H1 (cell line): ENCODE results near the gene DLX4.

Experiments
- CREB1 ChIP-seq: IDR thresholded peaks from 2 replicates; pipeline ENCODE4 v1.6.1; 2012; ENCODE audit warnings: inconsistent platforms
- JUND ChIP-seq: IDR thresholded peaks from 2 replicates; pipeline ENCODE4 v1.6.1; 2011; ENCODE audit warnings: mild to moderate bottlenecking, improper control_type of control experiment, low read length
- POLR2A ChIP-seq, 2 experiments: IDR thresholded peaks; 1 replicate in 1 of 2; 2 replicates in 1 of 2; pipeline ENCODE4 v1.6.1; 2011; ENCODE audit warnings: low read depth in 2 of 2, low read length in 2 of 2, mild to moderate bottlenecking in 2 of 2; ENCODE audit errors: control extremely low read depth in 1 of 2
- RNF2 ChIP-seq: fragments of 200-900, 300-1000 bp; sonication (generic); IDR thresholded peaks from 2 replicates; pipeline ENCODE4 v1.7.1; 2016; ENCODE audit warnings: borderline replicate concordance, low read depth, mild to moderate bottlenecking, antibody characterized with exemption, low read length; ENCODE audit not compliant: poor library complexity, severe bottlenecking; ENCODE audit errors: missing control alignments
- TAF1 ChIP-seq: IDR thresholded peaks from 2 replicates; pipeline ENCODE4 v1.6.1; 2011; ENCODE audit warnings: mild to moderate bottlenecking, low read depth, low read length
- TBP ChIP-seq: IDR thresholded peaks from 2 replicates; pipeline ENCODE4 v1.6.1; 2011; ENCODE audit warnings: low read depth, low read length, improper control_type of control experiment
- YY1 ChIP-seq: IDR thresholded peaks from 2 replicates; pipeline ENCODE4 v1.6.1; 2011; ENCODE audit warnings: low read depth, mild to moderate bottlenecking, low read length
- TF ChIP-seq, protein P1 (sequence below): IDR thresholded peaks from 2 replicates; pipeline ENCODE4 v1.6.1; 2011; ENCODE audit warnings: low read depth, mild to moderate bottlenecking, low read length; ENCODE audit not compliant: insufficient read depth
- TF ChIP-seq, protein P2 (sequence below), 3 experiments: IDR thresholded peaks; 1 replicate in 2 of 3; 2 replicates in 1 of 3; pipeline versions ENCODE4 v1.5.1 to v1.6.1; 2011; ENCODE audit warnings: low read length in 3 of 3, mild to moderate bottlenecking in 3 of 3, inconsistent platforms in 2 of 3, low read depth in 1 of 3, moderate library complexity in 1 of 3; ENCODE audit not compliant: insufficient read depth in 1 of 3; ENCODE audit errors: control extremely low read depth in 1 of 3
- TF ChIP-seq, protein P3 (sequence below): IDR thresholded peaks from 2 replicates; pipeline ENCODE4 v1.6.1; 2012; ENCODE audit warnings: inconsistent platforms
- TF ChIP-seq, protein P4 (sequence below): IDR thresholded peaks from 2 replicates; pipeline ENCODE4 v1.6.1; 2012; ENCODE audit warnings: low read length, inconsistent platforms
- TF ChIP-seq, protein P5 (sequence below): IDR thresholded peaks from 2 replicates; pipeline ENCODE4 v1.6.1; 2012; ENCODE audit warnings: inconsistent platforms

DNA sequence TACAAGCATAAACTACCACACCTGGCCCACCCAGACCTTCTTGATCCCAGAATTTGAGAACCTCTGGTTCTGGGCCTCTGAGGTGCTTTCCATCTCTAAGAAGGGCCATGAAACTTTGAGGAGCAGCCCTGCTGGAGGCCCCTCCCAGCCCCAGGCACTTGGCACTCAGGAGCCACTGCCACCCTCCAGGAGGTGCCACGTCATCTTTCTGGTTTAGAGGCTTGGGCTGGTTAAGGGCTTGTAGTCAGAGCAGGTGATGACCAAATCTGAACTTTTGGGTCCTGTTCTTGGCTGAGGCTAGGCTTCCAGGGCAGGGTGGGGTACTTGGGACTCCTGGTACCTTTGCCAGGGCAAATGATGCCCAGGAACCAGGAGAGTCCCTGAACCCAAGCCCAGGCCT is 13.8 kb upstream of the DLX4 start:
- TF ChIP-seq, protein P1, sequence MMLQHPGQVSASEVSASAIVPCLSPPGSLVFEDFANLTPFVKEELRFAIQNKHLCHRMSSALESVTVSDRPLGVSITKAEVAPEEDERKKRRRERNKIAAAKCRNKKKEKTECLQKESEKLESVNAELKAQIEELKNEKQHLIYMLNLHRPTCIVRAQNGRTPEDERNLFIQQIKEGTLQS, result no peak
- TF ChIP-seq, protein P2, sequence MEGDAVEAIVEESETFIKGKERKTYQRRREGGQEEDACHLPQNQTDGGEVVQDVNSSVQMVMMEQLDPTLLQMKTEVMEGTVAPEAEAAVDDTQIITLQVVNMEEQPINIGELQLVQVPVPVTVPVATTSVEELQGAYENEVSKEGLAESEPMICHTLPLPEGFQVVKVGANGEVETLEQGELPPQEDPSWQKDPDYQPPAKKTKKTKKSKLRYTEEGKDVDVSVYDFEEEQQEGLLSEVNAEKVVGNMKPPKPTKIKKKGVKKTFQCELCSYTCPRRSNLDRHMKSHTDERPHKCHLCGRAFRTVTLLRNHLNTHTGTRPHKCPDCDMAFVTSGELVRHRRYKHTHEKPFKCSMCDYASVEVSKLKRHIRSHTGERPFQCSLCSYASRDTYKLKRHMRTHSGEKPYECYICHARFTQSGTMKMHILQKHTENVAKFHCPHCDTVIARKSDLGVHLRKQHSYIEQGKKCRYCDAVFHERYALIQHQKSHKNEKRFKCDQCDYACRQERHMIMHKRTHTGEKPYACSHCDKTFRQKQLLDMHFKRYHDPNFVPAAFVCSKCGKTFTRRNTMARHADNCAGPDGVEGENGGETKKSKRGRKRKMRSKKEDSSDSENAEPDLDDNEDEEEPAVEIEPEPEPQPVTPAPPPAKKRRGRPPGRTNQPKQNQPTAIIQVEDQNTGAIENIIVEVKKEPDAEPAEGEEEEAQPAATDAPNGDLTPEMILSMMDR (IDR thresholded peaks at IDR 0.05; ENCODE audit: control extremely low read depth in 1 of 3, insufficient read depth in 1 of 3, low read depth in 1 of 3, low read length in 3 of 3), result no peak
- TF ChIP-seq CREB1, result no peak
- no peak for TF ChIP-seq RNF2
- TF ChIP-seq JUND, result no peak
- no peak for TF ChIP-seq YY1
- TF ChIP-seq, protein P3, sequence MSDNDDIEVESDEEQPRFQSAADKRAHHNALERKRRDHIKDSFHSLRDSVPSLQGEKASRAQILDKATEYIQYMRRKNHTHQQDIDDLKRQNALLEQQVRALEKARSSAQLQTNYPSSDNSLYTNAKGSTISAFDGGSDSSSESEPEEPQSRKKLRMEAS, result no peak
- TF ChIP-seq, protein P4, sequence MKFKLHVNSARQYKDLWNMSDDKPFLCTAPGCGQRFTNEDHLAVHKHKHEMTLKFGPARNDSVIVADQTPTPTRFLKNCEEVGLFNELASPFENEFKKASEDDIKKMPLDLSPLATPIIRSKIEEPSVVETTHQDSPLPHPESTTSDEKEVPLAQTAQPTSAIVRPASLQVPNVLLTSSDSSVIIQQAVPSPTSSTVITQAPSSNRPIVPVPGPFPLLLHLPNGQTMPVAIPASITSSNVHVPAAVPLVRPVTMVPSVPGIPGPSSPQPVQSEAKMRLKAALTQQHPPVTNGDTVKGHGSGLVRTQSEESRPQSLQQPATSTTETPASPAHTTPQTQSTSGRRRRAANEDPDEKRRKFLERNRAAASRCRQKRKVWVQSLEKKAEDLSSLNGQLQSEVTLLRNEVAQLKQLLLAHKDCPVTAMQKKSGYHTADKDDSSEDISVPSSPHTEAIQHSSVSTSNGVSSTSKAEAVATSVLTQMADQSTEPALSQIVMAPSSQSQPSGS, result no peak
- TF ChIP-seq, protein P5, sequence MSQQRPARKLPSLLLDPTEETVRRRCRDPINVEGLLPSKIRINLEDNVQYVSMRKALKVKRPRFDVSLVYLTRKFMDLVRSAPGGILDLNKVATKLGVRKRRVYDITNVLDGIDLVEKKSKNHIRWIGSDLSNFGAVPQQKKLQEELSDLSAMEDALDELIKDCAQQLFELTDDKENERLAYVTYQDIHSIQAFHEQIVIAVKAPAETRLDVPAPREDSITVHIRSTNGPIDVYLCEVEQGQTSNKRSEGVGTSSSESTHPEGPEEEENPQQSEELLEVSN, result no peak
- no peak for TF ChIP-seq TAF1
- TF ChIP-seq TBP, result no peak
- no peak for TF ChIP-seq POLR2A (IDR thresholded peaks at IDR 0.05; ENCODE audit: control extremely low read depth in 1 of 2, low read depth in 2 of 2, low read length in 2 of 2)
